CD4-positive, alpha-beta T cell treated with Interleukin-21 for 1 hour (primary cell): ENCODE data around the gene PLPPR3.

ENCODE experiments used
- DNase-seq: peaks from one replicate; pipeline ENCODE4 v3.0.0-alpha.2; 2020

The PLPPR3 gene

DNA sequence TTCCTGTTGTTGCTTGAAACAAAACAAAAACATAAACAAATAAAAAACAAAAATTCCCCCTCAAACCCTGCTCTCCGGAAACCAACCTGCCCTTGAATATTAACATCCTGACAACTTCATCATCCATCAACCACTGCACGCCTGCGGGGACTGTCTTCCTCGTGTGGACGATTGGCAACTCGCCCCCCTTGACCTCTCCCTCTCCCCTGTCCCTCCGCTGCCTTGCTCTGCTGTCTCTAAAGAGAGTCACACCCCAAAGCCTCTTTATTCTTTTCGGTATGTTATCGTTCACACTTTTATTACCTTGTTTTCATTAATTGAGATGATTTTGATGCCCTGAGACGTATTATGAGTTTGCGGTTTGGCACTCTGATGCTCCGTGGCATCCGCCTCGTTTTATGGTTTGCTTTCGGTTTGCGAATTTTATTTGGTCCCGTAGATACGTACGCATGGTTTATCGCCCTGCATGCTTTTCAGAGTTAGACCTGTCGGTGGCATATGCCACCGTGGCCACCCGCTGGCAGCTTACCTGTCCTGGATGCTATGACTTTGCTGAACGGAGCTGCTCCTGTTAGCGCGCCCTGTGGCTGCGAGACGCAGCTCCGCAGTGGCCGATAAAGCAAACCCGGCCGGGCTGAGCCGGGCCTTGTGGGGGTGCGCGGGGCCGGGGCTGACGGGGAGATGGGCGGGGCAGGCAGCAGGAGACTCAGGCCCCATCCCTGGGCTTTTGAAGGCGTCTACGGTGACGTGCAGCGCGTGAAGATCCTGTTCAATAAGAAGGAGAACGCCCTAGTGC lies 13.9 kb downstream of the PLPPR3 start:
- no peak for DNase-seq

DNA sequence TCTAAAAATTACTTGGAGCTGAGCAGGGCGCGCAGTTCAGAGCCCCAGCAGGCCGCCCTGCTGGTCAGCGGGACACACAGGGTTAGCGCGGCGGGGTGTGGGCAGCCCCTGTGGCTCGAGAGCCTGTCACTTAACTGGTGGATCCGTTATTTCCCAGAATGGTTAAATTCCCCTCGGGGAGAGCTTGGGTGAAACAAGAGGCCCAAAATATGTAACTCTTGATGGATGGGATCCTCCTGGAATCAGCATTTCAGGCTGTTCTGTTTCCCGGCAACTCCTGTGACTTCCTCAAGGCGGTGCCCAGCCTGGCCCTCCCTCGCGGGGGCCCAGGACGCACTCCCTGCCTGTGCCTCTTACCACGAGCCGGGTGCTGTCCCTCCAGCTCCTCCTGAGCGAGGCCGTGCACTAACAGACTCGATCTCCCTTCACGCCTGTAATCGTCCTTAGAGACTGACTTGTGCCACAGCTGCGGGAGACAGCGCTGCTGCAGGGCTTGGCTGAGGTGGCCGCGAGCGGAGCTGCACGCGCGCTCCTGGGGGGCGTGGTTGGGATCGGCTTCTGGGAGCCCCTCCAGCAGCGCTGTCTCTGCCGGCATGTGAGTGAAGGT lies 14.8 kb downstream of the PLPPR3 start:
- no peak for DNase-seq

DNA sequence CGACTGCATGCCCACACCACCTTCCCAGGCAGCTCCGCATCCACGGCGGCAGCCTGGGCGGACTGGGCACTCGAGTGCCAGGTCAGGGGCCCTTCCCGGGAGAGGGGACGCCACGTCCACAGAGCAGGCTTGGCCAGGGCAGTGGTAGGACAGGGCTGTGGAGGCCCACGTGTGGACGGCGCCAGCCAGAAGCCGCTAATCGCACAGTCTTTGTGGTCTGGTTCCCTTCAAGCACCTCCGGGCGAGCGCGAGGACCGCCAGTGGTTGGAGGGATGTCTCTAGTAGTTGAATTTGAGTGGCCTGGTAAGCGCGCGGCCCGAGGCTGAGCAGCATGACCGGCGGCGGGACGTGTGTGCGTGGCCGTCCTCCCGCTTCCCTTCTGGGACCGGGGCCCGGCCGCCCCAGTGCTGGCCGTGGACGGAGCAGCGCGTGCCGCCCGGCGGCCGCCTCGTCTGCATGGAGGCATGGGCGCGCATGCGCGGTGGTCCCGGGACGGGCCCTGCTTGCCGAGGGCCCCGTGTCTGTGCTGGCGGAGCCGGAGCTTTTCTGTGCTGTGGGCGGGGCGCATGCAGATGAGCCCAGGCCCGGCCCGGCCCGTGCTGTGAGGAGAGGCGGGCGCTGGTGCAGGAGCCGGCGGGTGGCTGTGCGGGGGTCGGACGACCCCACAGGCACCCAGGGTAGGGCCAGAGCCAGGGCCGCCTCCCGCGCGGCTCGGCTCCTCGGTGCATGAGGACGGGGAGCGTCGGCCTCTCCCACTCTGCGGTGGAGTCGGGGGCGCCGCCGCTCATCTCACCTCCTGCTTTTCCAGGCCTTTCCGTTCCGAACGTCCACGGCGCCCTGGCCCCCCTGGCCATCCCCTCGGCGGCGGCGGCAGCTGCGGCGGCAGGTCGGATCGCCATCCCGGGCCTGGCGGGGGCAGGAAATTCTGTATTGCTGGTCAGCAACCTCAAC lies 15.9 kb downstream of the PLPPR3 start:
- no peak for DNase-seq

GRCh38 chr19:805166-805551 lies 16.6 kb downstream of the PLPPR3 start:
- DNase-seq = no peak

GRCh38 chr19:804419-805165 lies 17.2 kb downstream of the PLPPR3 start:
- DNase-seq = no peak

- no peak for DNase-seq
These were observed 17.9 kb downstream of the PLPPR3 start for GRCh38 chr19:803686-804418.

- no peak for DNase-seq
These were observed 18.6 kb downstream of the PLPPR3 start for GRCh38 chr19:803099-803561.

DNA sequence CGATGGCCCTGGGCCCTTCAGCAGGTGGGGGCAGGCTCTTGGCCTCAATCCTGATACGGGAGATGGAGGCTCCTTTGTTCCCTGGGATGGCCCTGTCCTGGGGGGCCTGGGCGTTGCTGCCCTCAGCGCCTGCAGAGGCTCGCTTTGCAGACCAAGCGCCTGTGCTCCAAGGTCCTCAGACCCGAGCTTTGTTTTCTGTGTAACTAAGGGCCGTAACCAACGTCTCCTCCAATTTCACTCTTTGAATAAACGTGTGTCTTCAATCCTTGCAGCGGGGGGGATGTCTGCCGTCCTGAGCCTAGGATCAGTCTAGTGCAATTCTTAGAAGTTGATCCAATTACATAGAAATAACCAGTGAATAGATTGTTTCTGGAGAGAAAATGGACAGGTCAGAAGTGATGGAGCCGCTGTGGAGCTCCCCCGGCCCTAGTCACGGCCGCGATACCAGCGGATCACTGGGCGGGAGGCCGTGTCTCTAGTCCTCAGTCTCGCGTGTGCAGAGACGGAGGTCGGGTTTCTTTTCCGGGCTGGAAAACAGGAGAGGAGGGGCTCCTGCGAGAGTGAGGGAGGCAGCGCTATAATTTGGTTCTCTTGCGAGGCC lies 19.2 kb downstream of the PLPPR3 start:
- DNase-seq = no peak

DNA sequence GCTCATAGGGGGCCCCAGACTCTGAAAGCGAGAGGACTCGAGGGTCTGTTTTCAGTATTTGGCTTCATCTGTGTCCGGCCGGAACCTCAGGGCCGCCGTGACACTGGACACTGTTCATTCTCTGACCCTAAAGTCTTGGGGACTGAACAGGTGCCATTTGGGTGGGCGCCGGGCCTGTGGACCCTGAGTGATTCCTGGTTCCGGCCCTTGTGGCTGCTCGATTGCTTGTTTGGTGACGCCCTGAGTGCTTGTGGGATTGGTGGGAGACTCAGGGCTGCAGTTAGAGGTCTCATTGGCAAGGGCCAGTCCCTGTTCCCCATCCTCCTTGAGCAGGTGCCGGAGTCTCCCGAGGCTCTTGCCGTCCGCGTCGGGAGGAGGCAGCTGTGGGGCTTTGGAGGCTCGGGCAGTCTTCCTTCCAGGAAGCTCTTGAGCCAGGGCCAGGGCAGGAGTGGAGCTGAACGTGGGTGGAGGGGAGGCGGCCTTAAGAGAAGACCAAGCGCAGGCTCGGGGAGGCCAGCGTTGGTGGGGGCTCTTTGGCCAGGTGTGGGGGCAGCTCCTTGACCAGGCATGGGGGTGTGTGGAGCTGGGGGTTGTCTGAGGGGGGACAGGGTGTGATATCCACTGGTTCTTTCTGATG lies 19.8 kb downstream of the PLPPR3 start:
- no peak for DNase-seq

DNA sequence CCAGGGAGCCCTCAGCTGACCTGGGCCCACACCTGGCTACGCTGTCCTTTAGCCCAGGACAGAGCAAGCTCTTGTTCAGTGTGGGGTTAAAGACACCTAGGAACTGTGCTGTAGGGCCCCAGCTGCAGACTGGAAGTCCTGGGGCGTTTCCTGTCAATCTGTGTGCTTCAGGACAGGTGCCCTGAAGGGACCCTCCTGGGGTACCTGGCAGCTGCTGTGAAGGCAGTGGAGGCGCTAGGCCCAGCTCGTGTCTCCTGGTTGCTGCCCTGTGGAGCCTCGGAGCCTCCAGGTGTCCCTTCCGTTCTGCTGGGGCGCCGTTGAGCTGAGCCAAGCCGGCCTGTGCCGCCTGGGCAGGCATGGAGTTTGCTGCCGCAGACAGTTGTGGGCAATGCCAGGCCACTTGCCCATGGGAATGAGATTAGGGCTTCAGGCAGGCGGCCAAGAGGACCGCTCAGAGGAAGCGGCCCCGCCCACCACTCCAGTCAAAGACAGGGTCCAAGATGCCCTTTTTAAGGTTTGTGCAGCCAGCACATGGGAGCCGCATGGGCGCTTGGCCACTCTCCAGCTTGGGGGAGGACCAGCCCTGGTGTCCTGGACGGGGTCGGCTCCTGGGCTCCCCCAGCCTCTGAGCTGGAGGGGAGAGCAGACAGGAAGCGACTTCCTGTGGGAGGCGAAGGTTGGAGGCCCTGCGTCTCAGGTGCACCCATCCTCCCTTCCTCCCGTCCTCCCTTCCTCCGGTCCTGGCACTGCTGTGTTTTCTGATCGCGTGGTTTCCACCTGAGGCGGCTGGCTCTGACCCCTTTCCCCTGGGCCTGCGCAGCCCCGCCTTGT lies 20.5 kb downstream of the PLPPR3 start:
- no peak for DNase-seq

DNA sequence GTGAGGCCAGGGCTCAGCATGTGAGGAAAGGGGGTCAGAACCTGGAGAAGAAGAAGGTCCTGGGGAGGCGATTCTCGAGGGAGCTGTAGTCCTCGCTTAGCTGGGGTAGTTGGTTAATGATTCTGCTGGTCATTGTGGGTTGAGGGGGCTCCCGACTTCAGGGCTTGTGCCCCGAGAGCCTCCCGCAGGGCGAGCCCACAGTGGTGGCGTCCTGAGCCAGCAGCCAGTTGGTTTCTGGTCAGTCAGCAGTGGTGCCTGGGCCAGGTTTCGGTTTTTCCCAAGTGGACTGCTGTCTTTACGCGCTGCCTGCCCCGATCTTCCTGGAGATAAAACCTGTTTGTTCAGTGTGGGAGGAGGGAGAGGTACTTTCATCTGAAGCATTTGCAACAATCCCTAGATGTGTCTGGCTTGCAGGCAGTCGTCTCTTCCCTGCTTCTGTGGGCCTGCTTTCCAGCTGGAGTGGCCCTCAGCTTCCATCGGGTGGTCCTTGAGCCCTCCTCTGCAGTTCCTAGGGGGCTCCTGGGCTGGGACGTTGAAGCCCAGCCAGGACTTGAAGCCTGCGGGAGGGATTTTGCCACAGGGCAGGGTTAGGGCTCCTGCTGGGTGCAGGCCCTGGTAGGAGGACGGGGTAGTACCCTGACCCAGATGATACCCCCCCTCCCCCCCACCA lies 21.3 kb downstream of the PLPPR3 start:
- no peak for DNase-seq

- DNase-seq = no peak
These were observed 22.5 kb downstream of the PLPPR3 start for GRCh38 chr19:799076-799881.

GRCh38 chr19:798415-799075 lies 23.2 kb downstream of the PLPPR3 start:
- DNase-seq = no peak

DNA sequence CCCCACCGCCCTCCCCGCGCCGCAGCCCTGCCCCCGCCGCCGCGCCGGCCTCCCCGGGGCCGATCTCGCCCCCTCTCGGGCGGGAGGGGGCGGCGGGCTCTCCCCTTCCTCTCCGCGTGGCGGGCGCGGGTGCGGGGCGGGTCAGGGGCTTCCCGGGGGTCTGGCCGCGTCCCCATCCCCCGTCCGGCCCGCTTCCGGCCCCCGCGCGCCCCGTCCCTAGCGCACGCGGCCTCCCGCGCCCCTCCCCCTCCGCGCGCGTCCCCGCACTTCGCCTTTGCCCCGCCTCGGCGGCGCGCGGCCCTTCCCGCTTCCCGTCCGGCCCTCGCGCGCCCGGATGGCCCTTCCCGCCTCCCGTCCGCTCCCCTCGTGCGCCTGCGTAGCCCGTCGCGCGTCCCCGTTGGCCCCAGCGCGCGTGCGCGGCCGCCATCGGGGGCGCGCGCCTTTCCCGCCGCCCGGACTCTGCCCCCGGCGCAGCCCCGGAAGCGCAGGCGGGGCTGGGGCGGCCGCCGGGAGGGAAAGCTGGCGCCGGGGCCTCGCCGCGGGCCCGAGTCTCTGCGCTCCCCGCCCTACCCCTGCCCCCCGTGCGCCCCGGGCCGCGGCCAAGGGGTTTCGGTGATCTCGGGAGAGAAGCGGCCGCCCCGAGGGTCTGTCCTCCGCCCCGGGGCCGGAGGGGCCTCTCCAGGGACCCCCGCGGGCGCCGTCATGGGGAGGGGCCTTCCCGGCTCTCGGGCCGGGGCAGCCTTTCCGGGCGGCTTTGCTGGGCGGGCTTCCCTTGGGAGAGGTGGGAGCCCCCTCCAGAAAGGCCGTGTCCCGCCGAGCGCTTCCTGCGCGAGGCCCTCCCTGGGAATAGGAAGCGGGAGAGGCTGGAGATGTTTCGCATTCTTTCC lies 24.0 kb downstream of the PLPPR3 start:
- DNase-seq = peak; percentile 91

- DNase-seq = peak; percentile 100
These were observed 24.8 kb downstream of the PLPPR3 start, which contains the start of gene PTBP1 for GRCh38 chr19:796692-797527. Gene PTBP1 (plus strand): TSS chr19:797452. CDS start chr19:797498, 46 bp downstream.
